CD4-positive, alpha-beta T cell (primary cell): Measurements from ENCODE around the gene PRDX1. TPM values are rescaled to one million over a fixed set of nuclear protein-coding genes. Genes with fewer than 3 reads are reported as not detected.
"Not testable (repeated sequence)": the region's sequence is repeated elsewhere in the genome, so short reads cannot be mapped to it uniquely, and the experiment has no call there.

ENCODE experiments used
- ATAC-seq: fragments of 200-7000 bp; cut with Tn5 transposase; one replicate; pipeline ENCODE4 v1.10.0; 2022; ENCODE audit warnings: mild to moderate bottlenecking; ENCODE audit not compliant: poor library complexity
- CTCF ChIA-PET: fragments of 350-600 bp; sonication (Branson Sonifier 250); formaldehyde crosslinking; loops from one replicate; lab custom pipeline; 2021; ENCODE audit warnings: antibody characterized with exemption, inconsistent platforms; lab: Charles Lee
- POLR2A ChIA-PET: fragments of 350-600 bp; sonication (Branson Sonifier 250); formaldehyde crosslinking; loops from one replicate; lab custom pipeline; 2021; ENCODE audit warnings: antibody characterized with exemption, inconsistent platforms; lab: Charles Lee
- DNase-seq, 14 experiments: peaks; one replicate each; pipeline ENCODE4 v3.0.0-alpha.2; 2013 to 2020; ENCODE audit warnings: mixed read lengths in 2 of 14
- H3K27ac ChIP-seq, 2 donors: one replicate each; pipeline versions ENCODE4 v1.5.1 to v1.7.0; 2013; ENCODE audit warnings: low read length in 2 of 2, low read depth in 1 of 2, mild to moderate bottlenecking in 1 of 2
- H3K27me3 ChIP-seq, 2 experiments: 1 replicate in 1 of 2; 2 replicates in 1 of 2; pipeline versions ENCODE4 v1.6.1 to v1.7.0; 2013; ENCODE audit warnings: low read length in 2 of 2, control low read depth in 1 of 2, mild to moderate bottlenecking in 1 of 2, moderate library complexity in 1 of 2; ENCODE audit not compliant: insufficient read depth in 2 of 2, control insufficient read depth in 1 of 2
- H3K36me3 ChIP-seq: one replicate; pipeline ENCODE4 v1.6.1; 2013; ENCODE audit warnings: low read length, control low read depth; ENCODE audit not compliant: insufficient read depth
- H3K4me1 ChIP-seq: one replicate; pipeline ENCODE4 v1.6.1; 2013; ENCODE audit warnings: low read length, control low read depth; ENCODE audit not compliant: insufficient read depth
- H3K4me3 ChIP-seq: one replicate; pipeline ENCODE4 v1.5.1; 2013; ENCODE audit warnings: mild to moderate bottlenecking, low read length, moderate library complexity
- H3K9me3 ChIP-seq, 2 experiments: 1 replicate in 1 of 2; 2 replicates in 1 of 2; pipeline versions ENCODE4 v1.6.1 to v1.7.0; 2013; ENCODE audit warnings: low read length in 2 of 2, mild to moderate bottlenecking in 2 of 2, control low read depth in 1 of 2, moderate library complexity in 1 of 2; ENCODE audit not compliant: control insufficient read depth in 1 of 2, insufficient read depth in 1 of 2
- H3K27ac Mint-ChIP-seq: one replicate; pipeline ENCODE4 v1.8.0; 2020; ENCODE audit warnings: mixed read lengths
- H3K27me3 Mint-ChIP-seq: one replicate; pipeline ENCODE4 v1.8.0; 2021; ENCODE audit warnings: mixed read lengths
- H3K36me3 Mint-ChIP-seq: one replicate; pipeline ENCODE4 v1.8.0; 2021; ENCODE audit warnings: low read depth, mixed read lengths
- H3K4me1 Mint-ChIP-seq: one replicate; pipeline ENCODE4 v1.8.0; 2021; ENCODE audit warnings: low read depth, mixed read lengths
- H3K4me3 Mint-ChIP-seq: one replicate; pipeline ENCODE4 v1.8.0; 2020; ENCODE audit warnings: mild to moderate bottlenecking, mixed read lengths
- H3K9me3 Mint-ChIP-seq: one replicate; pipeline ENCODE4 v1.8.0; 2020; ENCODE audit warnings: mixed read lengths
- intact Hi-C, 2 experiments: fragments of 100-400 bp; cut with DNase I in 1 of 2; cut with micrococcal nuclease in 1 of 2; formaldehyde crosslinking; loops; one replicate each; pipeline versions ENCODE4 v1.15.1 to v1.9.0; 2023 to 2025; cut with DNase I, micrococcal nuclease
- total RNA-seq, 174 experiments: library from RNA in 2 of 174; stranded (reverse) in 2 of 174; gene quantifications; one replicate each; pipeline ENCODE4 v1.2.3 and lab custom pipeline; 2021 to 2026
- TF ChIP-seq, protein P1 (sequence below): fragments of 200-600 bp; IDR thresholded peaks from one replicate; pipeline ENCODE4 v1.8.0; 2022; ENCODE audit warnings: antibody characterized with exemption, mild to moderate bottlenecking

Gene PRDX1
- total RNA-seq, 2 experiments from 2014 or later = 18.1 to 24.1 TPM

DNA sequence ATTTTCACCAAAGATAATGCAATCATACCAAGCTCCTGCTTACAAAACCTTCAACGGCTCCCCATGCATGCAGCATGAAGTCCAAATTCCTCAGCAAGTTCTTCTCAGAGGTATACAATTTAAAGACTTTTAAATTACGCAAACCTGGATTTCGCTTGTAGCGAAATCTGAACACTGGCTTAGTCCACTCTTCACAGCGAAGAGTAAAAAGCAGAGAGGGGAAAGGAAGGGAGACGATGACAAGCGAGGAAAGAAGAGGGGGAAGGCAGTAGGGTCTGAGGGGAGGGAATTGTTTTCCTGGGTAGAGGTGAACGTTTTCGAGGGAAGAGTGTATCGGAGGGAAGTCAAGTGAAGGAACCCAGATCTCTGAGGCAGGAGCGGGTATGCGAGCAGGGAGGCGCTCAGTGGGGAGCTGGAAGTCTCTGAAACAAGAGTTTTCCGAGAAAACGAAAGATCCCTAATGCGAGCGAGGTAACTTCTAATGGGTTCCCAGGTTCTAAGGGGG, 31.5 kb downstream of the PRDX1 start:
- Mint-ChIP-seq H3K27me3 (no peaks in the 10 kb centered on the region), H3K4me3 (no peak overlapping the region), H3K4me1 (peaks cover 5% of the 10 kb centered on the region), H3K9me3 (no peaks in the 10 kb centered on the region), H3K36me3 (no peaks in the 10 kb centered on the region), H3K27ac (no peak overlapping the region)
- ATAC-seq = no peak
- H3K27ac ChIP-seq = no peak overlapping the region
- DNase-seq = peak in 1 of 14 experiments; percentile 7
- intact Hi-C loops = loop anchor here (2.0 to 10.0 kb wide), 7 partner anchors 61 to 858 kb away; partner anchors contain the start of genes AKR1A1 (in 1 of the 2), MUTYH (in 1 of the 2), RNU5D-1 (in 1 of the 2) and RPS8 (in 1 of the 2)
- ChIA-PET CTCF (interaction anchor here (1.0 to 3.3 kb wide), 5 partner anchors 61 to 282 kb away, joined by 3 to 16 read pairs (median 4); partner anchors contain the start of genes AKR1A1, MUTYH and TOE1), POLR2A (interaction anchor here (1.0 to 6.2 kb wide), 12 partner anchors 10 to 769 kb away, joined by 3 to 76 read pairs (median 12); partner anchors contain the start of genes CCDC163, HECTD3, MMACHC and MUTYH)
- H3K9me3 ChIP-seq = no peaks in the 10 kb centered on the region
- H3K4me3 ChIP-seq = peak overlapping the region; percentile 82
- peaks cover 28% of the 10 kb centered on the region for H3K4me1 ChIP-seq
- no peaks in the 10 kb centered on the region for H3K27me3 ChIP-seq
- TF ChIP-seq, protein P1, sequence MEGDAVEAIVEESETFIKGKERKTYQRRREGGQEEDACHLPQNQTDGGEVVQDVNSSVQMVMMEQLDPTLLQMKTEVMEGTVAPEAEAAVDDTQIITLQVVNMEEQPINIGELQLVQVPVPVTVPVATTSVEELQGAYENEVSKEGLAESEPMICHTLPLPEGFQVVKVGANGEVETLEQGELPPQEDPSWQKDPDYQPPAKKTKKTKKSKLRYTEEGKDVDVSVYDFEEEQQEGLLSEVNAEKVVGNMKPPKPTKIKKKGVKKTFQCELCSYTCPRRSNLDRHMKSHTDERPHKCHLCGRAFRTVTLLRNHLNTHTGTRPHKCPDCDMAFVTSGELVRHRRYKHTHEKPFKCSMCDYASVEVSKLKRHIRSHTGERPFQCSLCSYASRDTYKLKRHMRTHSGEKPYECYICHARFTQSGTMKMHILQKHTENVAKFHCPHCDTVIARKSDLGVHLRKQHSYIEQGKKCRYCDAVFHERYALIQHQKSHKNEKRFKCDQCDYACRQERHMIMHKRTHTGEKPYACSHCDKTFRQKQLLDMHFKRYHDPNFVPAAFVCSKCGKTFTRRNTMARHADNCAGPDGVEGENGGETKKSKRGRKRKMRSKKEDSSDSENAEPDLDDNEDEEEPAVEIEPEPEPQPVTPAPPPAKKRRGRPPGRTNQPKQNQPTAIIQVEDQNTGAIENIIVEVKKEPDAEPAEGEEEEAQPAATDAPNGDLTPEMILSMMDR = no peak
- no peaks in the 10 kb centered on the region for H3K36me3 ChIP-seq

GRCh38 chr1:45489379-45489778, 32.3 kb downstream of the PRDX1 start:
- not testable (repeated sequence) for ATAC-seq, H3K36me3 ChIP-seq, H3K27ac Mint-ChIP-seq, H3K9me3 ChIP-seq, H3K27me3 Mint-ChIP-seq, H3K36me3 Mint-ChIP-seq, H3K9me3 Mint-ChIP-seq, H3K27ac ChIP-seq, H3K27me3 ChIP-seq, H3K4me1 Mint-ChIP-seq
- ChIA-PET CTCF (interaction anchor here (1.0 to 1.1 kb wide), 2 partner anchors 41 to 281 kb away, joined by 3 to 4 read pairs; no protein-coding TSS in a partner anchor), POLR2A (interaction anchor here (4.8 to 6.2 kb wide), 3 partner anchors 150 to 478 kb away, joined by 29 to 76 read pairs (median 48); partner anchors contain the start of genes HECTD3, MUTYH, TOE1 and UROD)
- peak overlapping the region; percentile 82 for H3K4me3 ChIP-seq
- H3K4me3 Mint-ChIP-seq = peak overlapping the region; percentile 62
- peak in 1 of 14 experiments; percentile 5 for DNase-seq
- H3K4me1 ChIP-seq = peaks cover 28% of the 10 kb centered on the region
- intact Hi-C loops = loop anchor here in 1 of 2 experiments (5.0 kb wide), 1 partner anchor 318 kb away; no protein-coding TSS in a partner anchor

GRCh38 chr1:45488666-45489377, 32.9 kb downstream of the PRDX1 start:
- DNase-seq = no peak
- H3K9me3 ChIP-seq = no peaks in the 10 kb centered on the region
- Mint-ChIP-seq H3K9me3 (no peaks in the 10 kb centered on the region), H3K36me3 (no peaks in the 10 kb centered on the region), H3K27me3 (no peaks in the 10 kb centered on the region), H3K27ac (no peak overlapping the region), H3K4me3 (peak overlapping the region; percentile 62), H3K4me1 (peaks cover 5% of the 10 kb centered on the region)
- ChIA-PET POLR2A (interaction anchor here (4.8 to 6.2 kb wide), 2 partner anchors 185 to 477 kb away, joined by 29 to 48 read pairs; partner anchors contain the start of genes HECTD3 and UROD), CTCF (interaction anchor here (1.1 kb wide), 1 partner anchor 40 kb away, joined by 3 read pairs; no protein-coding TSS in a partner anchor)
- peaks cover 28% of the 10 kb centered on the region for H3K4me1 ChIP-seq
- TF ChIP-seq, protein P1 = no peak
- ATAC-seq = no peak
- intact Hi-C loops = loop anchor here in 1 of 2 experiments (5.0 kb wide), 1 partner anchor 318 kb away; no protein-coding TSS in a partner anchor
- no peak overlapping the region for H3K4me3 ChIP-seq
- no peaks in the 10 kb centered on the region for H3K36me3 ChIP-seq
- no peak overlapping the region for H3K27ac ChIP-seq
- H3K27me3 ChIP-seq = no peaks in the 10 kb centered on the region
